ENCODE results near the gene PKIG.

- TF ChIP-seq MYC (IDR thresholded peaks at IDR 0.05; ENCODE audit: insufficient read depth, insufficient read length, insufficient replicate concordance, low read length, severe bottlenecking) (no peak), POLR2A (IDR thresholded peaks at IDR 0.05; ENCODE audit: low read depth, low read length) (no peak; the same call in 1 of the 2 replicates), CBX5 (IDR thresholded peaks at IDR 0.05; ENCODE audit: low read depth) (no peak), CTCF (IDR thresholded peaks at IDR 0.05 in 2 of 3, conservative IDR thresholded peaks at IDR 0.05 in 1 of 3; ENCODE audit: control insufficient read depth in 2 of 3, extremely low read depth in 1 of 3, insufficient read depth in 1 of 3, low read depth in 3 of 3, low read length in 3 of 3) (no peak), ZNF274 (IDR thresholded peaks at IDR 0.05; ENCODE audit: insufficient read depth, insufficient read length) (no peak), ATF2 (IDR thresholded peaks at IDR 0.05; ENCODE audit: low read length) (no peak), HDAC6 (IDR thresholded peaks at IDR 0.05; ENCODE audit: unreplicated experiment) (no peak), CHD1 (IDR thresholded peaks at IDR 0.05; ENCODE audit: low read depth, low read length) (no peak)
Observed at GRCh38 chr20:44650771-44651433, 68.5 kb downstream of the PKIG start.
